SU-DHL-6 (cell line): Measurements from ENCODE around the gene AP3M1.

Experiments
- EZH2phosphoT487 ChIP-seq: fragments of 200-600 bp; sonication (generic), shearing (Covaris generic); conservative IDR thresholded peaks from 2 replicates; pipeline ENCODE4 v1.6.1; 2018; ENCODE audit warnings: mild to moderate bottlenecking, antibody characterized with exemption, low read length, moderate library complexity, mixed read lengths
- TF ChIP-seq, protein P1 (sequence below): fragments of 200-600 bp; sonication (generic); IDR thresholded peaks from one replicate; pipeline ENCODE4 v1.5.1; 2017; ENCODE audit warnings: antibody characterized with exemption, mild to moderate bottlenecking, low read length, moderate library complexity; ENCODE audit not compliant: insufficient read depth, poor library complexity, severe bottlenecking

DNA sequence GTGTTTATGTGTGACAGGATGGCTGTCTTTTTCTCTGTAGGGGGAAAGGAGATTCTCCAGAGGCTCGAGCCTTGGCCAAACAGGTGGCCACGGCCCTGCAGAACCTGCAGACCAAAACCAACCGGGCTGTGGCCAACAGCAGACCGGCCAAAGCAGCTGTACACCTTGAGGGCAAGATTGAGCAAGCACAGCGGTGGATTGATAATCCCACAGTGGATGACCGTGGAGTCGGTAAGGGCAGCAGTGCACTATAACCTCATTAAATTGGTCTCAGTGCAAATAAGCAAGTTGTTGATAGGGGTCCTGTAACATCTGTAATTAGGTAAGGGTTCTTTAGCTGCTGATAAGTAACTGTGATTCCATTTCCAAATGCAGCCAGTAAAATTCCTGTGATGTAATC lies 56.4 kb downstream of the AP3M1 start:
- TF ChIP-seq, protein P1, sequence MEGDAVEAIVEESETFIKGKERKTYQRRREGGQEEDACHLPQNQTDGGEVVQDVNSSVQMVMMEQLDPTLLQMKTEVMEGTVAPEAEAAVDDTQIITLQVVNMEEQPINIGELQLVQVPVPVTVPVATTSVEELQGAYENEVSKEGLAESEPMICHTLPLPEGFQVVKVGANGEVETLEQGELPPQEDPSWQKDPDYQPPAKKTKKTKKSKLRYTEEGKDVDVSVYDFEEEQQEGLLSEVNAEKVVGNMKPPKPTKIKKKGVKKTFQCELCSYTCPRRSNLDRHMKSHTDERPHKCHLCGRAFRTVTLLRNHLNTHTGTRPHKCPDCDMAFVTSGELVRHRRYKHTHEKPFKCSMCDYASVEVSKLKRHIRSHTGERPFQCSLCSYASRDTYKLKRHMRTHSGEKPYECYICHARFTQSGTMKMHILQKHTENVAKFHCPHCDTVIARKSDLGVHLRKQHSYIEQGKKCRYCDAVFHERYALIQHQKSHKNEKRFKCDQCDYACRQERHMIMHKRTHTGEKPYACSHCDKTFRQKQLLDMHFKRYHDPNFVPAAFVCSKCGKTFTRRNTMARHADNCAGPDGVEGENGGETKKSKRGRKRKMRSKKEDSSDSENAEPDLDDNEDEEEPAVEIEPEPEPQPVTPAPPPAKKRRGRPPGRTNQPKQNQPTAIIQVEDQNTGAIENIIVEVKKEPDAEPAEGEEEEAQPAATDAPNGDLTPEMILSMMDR = no peak
- TF ChIP-seq EZH2phosphoT487 = no peak
